K562 (cell line): Measurements from ENCODE around the gene DNM1. TPM values are rescaled to one million over a fixed set of nuclear protein-coding genes. Genes with fewer than 3 reads are reported as not detected.

Source experiments
- DMBX1 ChIP-seq: fragments of 250-450 bp; sonication (Bioruptor Pico); IDR thresholded peaks from 2 replicates; pipeline ENCODE4 v1.8.0; 2022; ENCODE audit warnings: inconsistent platforms, mild to moderate bottlenecking, moderate library complexity, borderline replicate concordance
- FOXA1 ChIP-seq: fragments of 450-650 bp; IDR thresholded peaks from 2 replicates; pipeline ENCODE4 v1.6.1; 2016; ENCODE audit warnings: mild to moderate bottlenecking, borderline replicate concordance
- MCM7 ChIP-seq, 2 experiments: fragments of 450-650 bp; IDR thresholded peaks; 2 replicates each; pipeline ENCODE4 v1.6.1; 2016 to 2018
- PCBP1 ChIP-seq: fragments of 200-400 bp; formaldehyde crosslinking; IDR thresholded peaks from 2 replicates; pipeline ENCODE4 v1.6.1; 2018; ENCODE audit warnings: mild to moderate bottlenecking, low read depth, low read length; ENCODE audit not compliant: poor library complexity, severe bottlenecking
- POLR2G ChIP-seq: fragments of 200-400 bp; formaldehyde crosslinking; IDR thresholded peaks from 2 replicates; pipeline ENCODE4 v1.6.1; 2017; ENCODE audit warnings: low read depth, mild to moderate bottlenecking, antibody characterized with exemption, low read length, moderate library complexity
- RBBP5 ChIP-seq: fragments of 200-600 bp; sonication (generic); IDR thresholded peaks from 2 replicates; pipeline ENCODE4 v1.6.1; 2012; ENCODE audit warnings: borderline replicate concordance, mild to moderate bottlenecking, low read length, control low read depth, inconsistent platforms; ENCODE audit not compliant: insufficient read depth, poor library complexity, severe bottlenecking
- RFX5 ChIP-seq: IDR thresholded peaks from 2 replicates; pipeline ENCODE4 v1.6.1; 2011; ENCODE audit warnings: low read depth, mild to moderate bottlenecking, improper control_type of control experiment, low read length
- SMAD1 ChIP-seq: fragments of 150-350 bp; IDR thresholded peaks from 2 replicates; pipeline ENCODE4 v1.6.1; 2014; ENCODE audit warnings: low read length, low read depth; ENCODE audit not compliant: partially characterized antibody
- SMARCA4 ChIP-seq: fragments of 450-650 bp; IDR thresholded peaks from 2 replicates; pipeline ENCODE4 v1.6.1; 2016
- ZC3H4 ChIP-seq: sonication (generic); formaldehyde crosslinking; IDR thresholded peaks from 2 replicates; pipeline ENCODE4 v1.9.0; 2021; ENCODE audit warnings: missing genetic modification reagents, borderline replicate concordance
- ZNF140 ChIP-seq: fragments of 250-450 bp; sonication (Bioruptor Pico); IDR thresholded peaks from 2 replicates; pipeline ENCODE4 v1.8.0; 2021; ENCODE audit warnings: moderate library complexity, mild to moderate bottlenecking, inconsistent platforms
- ZNF696 ChIP-seq: fragments of 250-450 bp; sonication (Bioruptor Pico); conservative IDR thresholded peaks from 2 replicates; pipeline ENCODE4 v1.4.0; 2020; ENCODE audit warnings: mild to moderate bottlenecking, moderate library complexity
- polyA plus RNA-seq, 8 experiments: library from polyadenylated mRNA; depleted of rRNA in 4 of 8; stranded (reverse) in 5 of 8; unstranded in 3 of 8; fragments of >200 nt; fragmentation: Nextera tagmentation in 2 of 8; fragmentation: Illumina TruSeq in 1 of 8; extraction: Ambion mirVana in 2 of 8; extraction: Trizol in 1 of 8; gene quantifications; 2 replicates each; pipeline versions ENCODE4 v1.2.1 to v1.2.3, GENCODE V29; 2011 to 2014; ENCODE audit warnings: inconsistent platforms in 1 of 8, missing spikeins in 1 of 8
- total RNA-seq, 7 experiments: library from RNA; depleted of rRNA in 6 of 7; stranded (reverse); fragments of >200 nt in 6 of 7; fragmentation: Illumina TruSeq in 2 of 7; extraction: Trizol in 2 of 7; gene quantifications; 2 replicates each; pipeline versions ENCODE4 v1.2.1 to v1.2.3, GENCODE V29; 2011 to 2021; ENCODE audit warnings: low replicate concordance in 1 of 7
- TF ChIP-seq, protein P1 (sequence below): fragments of 450-650 bp; IDR thresholded peaks from 2 replicates; pipeline ENCODE4 v1.6.1; 2017; ENCODE audit warnings: antibody characterized with exemption, mild to moderate bottlenecking
- TF ChIP-seq, protein P2 (sequence below), 3 experiments: fragments of 200-800 bp in 1 of 3; sonication (Bioruptor generic) in 1 of 3; sonication (generic) in 1 of 3; formaldehyde crosslinking in 1 of 3; IDR thresholded peaks; 2 replicates each; pipeline versions ENCODE4 v1.6.1 to v1.8.0; 2016 to 2022; ENCODE audit warnings: mild to moderate bottlenecking in 2 of 3, missing compliant biosample characterization in 2 of 3, missing genetic modification characterization in 2 of 3, missing genetic modification reagents in 1 of 3
- TF ChIP-seq, protein P3 (sequence below): conservative IDR thresholded peaks from 2 replicates; pipeline ENCODE4 v1.6.1; 2011; ENCODE audit warnings: low read depth, mild to moderate bottlenecking, low read length; ENCODE audit not compliant: control insufficient read depth
- TF ChIP-seq, protein P4 (sequence below): IDR thresholded peaks from 2 replicates; pipeline ENCODE4 v1.6.1; 2011; ENCODE audit not compliant: insufficient read length; ENCODE audit errors: extremely low read depth

Gene DNM1
- total and polyA plus RNA-seq, 9 of the 15 experiments (the other 6 are each of a cell fraction or from before 2014, with no cell fraction given): 0.39 to 23.1 (median 9.1) TPM

DNA sequence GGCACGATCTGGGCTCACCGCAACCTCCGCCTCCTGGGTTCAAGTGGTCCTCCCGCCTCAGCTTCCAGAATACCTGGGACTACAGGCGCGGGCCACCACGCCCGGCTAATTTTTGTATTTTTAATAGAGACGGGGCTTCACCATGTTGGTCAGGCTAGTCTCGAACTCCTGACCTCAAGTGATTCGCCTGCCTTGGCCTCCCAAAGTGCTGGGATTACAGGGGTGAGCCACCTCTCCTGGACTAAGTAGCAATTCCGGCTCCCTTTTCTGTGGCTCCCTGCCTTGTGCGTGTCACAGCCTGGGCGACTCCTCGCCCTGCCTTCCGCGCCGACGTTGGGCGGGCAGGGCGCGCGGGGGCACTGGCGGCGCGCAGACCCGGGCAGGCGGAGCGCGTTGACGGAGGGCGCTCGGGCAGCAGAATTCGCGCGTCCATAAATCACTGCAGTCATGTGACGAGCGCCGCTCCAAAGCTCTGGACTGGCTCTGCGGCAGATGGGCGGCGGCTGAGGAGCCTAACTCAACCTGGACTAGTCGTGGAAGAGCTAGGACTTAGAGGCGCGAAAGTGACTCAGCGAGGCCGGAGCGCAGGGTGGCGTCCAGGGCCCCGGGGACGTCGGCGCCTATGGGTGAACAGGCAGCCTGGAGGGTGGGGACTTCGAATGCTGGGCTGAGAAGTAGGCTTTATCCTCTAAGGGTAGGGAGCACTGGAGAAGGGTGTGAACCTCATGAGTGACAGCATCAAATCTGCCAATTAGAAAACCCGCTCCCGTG, 10.4 kb upstream of the DNM1 start (continued):
- TF ChIP-seq ZNF140 (CRISPR knock-in tag) (no peak), ZC3H4 (no peak), ZNF696 (no peak), RBBP5 (peak; percentile 63), RFX5 (0 out of 2 replicates have a peak, but pooled peaks have one; percentile 30), FOXA1 (no peak), MCM7 (IDR thresholded peaks at IDR 0.05) (no peak), PCBP1 (no peak), POLR2G (peak; percentile 76), DMBX1 (CRISPR knock-in tag) (peak; percentile 62; the same call in 1 of the 2 replicates), SMAD1 (no peak), SMARCA4 (no peak)
- TF ChIP-seq, protein P1, sequence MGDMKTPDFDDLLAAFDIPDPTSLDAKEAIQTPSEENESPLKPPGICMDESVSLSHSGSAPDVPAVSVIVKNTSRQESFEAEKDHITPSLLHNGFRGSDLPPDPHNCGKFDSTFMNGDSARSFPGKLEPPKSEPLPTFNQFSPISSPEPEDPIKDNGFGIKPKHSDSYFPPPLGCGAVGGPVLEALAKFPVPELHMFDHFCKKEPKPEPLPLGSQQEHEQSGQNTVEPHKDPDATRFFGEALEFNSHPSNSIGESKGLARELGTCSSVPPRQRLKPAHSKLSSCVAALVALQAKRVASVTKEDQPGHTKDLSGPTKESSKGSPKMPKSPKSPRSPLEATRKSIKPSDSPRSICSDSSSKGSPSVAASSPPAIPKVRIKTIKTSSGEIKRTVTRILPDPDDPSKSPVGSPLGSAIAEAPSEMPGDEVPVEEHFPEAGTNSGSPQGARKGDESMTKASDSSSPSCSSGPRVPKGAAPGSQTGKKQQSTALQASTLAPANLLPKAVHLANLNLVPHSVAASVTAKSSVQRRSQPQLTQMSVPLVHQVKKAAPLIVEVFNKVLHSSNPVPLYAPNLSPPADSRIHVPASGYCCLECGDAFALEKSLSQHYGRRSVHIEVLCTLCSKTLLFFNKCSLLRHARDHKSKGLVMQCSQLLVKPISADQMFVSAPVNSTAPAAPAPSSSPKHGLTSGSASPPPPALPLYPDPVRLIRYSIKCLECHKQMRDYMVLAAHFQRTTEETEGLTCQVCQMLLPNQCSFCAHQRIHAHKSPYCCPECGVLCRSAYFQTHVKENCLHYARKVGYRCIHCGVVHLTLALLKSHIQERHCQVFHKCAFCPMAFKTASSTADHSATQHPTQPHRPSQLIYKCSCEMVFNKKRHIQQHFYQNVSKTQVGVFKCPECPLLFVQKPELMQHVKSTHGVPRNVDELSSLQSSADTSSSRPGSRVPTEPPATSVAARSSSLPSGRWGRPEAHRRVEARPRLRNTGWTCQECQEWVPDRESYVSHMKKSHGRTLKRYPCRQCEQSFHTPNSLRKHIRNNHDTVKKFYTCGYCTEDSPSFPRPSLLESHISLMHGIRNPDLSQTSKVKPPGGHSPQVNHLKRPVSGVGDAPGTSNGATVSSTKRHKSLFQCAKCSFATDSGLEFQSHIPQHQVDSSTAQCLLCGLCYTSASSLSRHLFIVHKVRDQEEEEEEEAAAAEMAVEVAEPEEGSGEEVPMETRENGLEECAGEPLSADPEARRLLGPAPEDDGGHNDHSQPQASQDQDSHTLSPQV: no peak
- TF ChIP-seq, protein P2, sequence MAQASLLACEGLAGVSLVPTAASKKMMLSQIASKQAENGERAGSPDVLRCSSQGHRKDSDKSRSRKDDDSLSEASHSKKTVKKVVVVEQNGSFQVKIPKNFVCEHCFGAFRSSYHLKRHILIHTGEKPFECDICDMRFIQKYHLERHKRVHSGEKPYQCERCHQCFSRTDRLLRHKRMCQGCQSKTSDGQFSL (CRISPR knock-in tag; IDR thresholded peaks at IDR 0.05): no peak
- TF ChIP-seq, protein P2 (tag; IDR thresholded peaks at IDR 0.05): no peak
- TF ChIP-seq, protein P3, sequence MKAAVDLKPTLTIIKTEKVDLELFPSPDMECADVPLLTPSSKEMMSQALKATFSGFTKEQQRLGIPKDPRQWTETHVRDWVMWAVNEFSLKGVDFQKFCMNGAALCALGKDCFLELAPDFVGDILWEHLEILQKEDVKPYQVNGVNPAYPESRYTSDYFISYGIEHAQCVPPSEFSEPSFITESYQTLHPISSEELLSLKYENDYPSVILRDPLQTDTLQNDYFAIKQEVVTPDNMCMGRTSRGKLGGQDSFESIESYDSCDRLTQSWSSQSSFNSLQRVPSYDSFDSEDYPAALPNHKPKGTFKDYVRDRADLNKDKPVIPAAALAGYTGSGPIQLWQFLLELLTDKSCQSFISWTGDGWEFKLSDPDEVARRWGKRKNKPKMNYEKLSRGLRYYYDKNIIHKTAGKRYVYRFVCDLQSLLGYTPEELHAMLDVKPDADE: no peak
- TF ChIP-seq, protein P4, sequence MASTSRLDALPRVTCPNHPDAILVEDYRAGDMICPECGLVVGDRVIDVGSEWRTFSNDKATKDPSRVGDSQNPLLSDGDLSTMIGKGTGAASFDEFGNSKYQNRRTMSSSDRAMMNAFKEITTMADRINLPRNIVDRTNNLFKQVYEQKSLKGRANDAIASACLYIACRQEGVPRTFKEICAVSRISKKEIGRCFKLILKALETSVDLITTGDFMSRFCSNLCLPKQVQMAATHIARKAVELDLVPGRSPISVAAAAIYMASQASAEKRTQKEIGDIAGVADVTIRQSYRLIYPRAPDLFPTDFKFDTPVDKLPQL: no peak
